Left ventricle myocardium inferior (tissue), 1 donor: ENCODE results near the gene TMEM45A. TPM values are rescaled to one million over a fixed set of nuclear protein-coding genes. Genes with fewer than 3 reads are reported as not detected.

Experiments
- DNase-seq: peaks from one replicate; pipeline ENCODE4 v3.0.0-alpha.2; 2020
- H3K27ac ChIP-seq: fragments of 200-600 bp; replicated peaks from 2 replicates; pipeline ENCODE4 v1.8.0; 2021
- H3K27me3 ChIP-seq: fragments of 200-600 bp; 2 replicates; pipeline ENCODE4 v1.8.0; 2021; ENCODE audit warnings: low read depth
- H3K36me3 ChIP-seq: fragments of 200-600 bp; 2 replicates; pipeline ENCODE4 v1.8.0; 2021
- H3K4me1 ChIP-seq: fragments of 200-600 bp; 2 replicates; pipeline ENCODE4 v1.8.0; 2021
- H3K4me3 ChIP-seq: fragments of 200-600 bp; 2 replicates; pipeline ENCODE4 v1.8.0; 2021; ENCODE audit warnings: mild to moderate bottlenecking, moderate library complexity
- H3K9me3 ChIP-seq: fragments of 200-600 bp; replicated peaks from 2 replicates; pipeline ENCODE4 v1.8.0; 2021
- intact Hi-C: fragments of 100-400 bp; cut with micrococcal nuclease; formaldehyde crosslinking; loops from one replicate; pipeline ENCODE4 v1.11.0; 2022
- total RNA-seq: library from RNA; stranded (reverse); fragmentation: NEBNext Ultra II Directional; extraction: Animal tissue kit (Norgen Biotek cat#: 25700); gene quantifications from one replicate; pipeline ENCODE4 v1.2.1, GENCODE V29; 2021
- TF ChIP-seq, protein P1 (sequence below): fragments of 200-600 bp; IDR thresholded peaks from 2 replicates; pipeline ENCODE4 v1.8.0; 2021; ENCODE audit warnings: antibody characterized with exemption, mild to moderate bottlenecking, borderline replicate concordance
- donor health status: DM: no; HTN: yes; CAD: no; lungs with severe emphysema.

The TMEM45A gene
- total RNA-seq, 1 donor from 2014 or later: 3.2 TPM

DNA sequence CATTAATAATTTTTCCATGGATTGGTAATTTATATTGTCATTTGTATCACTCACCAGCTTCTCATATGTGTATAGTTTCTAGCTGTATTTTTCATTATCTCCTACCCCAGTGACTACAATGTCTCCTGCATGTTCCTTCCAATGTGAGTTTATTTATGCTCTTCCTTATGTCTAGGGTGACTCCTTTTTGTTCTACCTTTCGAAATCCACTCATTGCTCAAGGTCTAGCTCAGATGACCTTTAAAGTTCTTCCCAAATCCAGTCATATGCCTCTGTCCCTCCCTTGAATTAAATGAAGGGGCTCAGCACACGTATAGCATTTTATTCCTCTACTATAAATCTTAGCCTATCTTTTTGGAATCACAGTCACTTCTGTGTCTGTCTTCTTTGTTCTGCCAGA is 53.0 kb downstream of the TMEM45A start:
- Histone ChIP-seq H3K27me3 (peaks cover 8% of the 10 kb centered on the region), H3K27ac (no peak overlapping the region), H3K4me3 (no peak overlapping the region), H3K4me1 (no peaks in the 10 kb centered on the region), H3K9me3 (no peaks in the 10 kb centered on the region), H3K36me3 (no peaks in the 10 kb centered on the region)
- TF ChIP-seq, protein P1, sequence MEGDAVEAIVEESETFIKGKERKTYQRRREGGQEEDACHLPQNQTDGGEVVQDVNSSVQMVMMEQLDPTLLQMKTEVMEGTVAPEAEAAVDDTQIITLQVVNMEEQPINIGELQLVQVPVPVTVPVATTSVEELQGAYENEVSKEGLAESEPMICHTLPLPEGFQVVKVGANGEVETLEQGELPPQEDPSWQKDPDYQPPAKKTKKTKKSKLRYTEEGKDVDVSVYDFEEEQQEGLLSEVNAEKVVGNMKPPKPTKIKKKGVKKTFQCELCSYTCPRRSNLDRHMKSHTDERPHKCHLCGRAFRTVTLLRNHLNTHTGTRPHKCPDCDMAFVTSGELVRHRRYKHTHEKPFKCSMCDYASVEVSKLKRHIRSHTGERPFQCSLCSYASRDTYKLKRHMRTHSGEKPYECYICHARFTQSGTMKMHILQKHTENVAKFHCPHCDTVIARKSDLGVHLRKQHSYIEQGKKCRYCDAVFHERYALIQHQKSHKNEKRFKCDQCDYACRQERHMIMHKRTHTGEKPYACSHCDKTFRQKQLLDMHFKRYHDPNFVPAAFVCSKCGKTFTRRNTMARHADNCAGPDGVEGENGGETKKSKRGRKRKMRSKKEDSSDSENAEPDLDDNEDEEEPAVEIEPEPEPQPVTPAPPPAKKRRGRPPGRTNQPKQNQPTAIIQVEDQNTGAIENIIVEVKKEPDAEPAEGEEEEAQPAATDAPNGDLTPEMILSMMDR: no peak
- DNase-seq: no peak
- intact Hi-C loops: no loop called here

- intact Hi-C loops: no loop called here
These were observed 53.8 kb downstream of the TMEM45A start for GRCh38 chr3:100546020-100546744.

GRCh38 chr3:100548053-100548452 is 55.6 kb downstream of the TMEM45A start:
- Histone ChIP-seq H3K27ac (no peak overlapping the region), H3K4me3 (no peak overlapping the region), H3K4me1 (no peaks in the 10 kb centered on the region), H3K9me3 (no peaks in the 10 kb centered on the region), H3K36me3 (no peaks in the 10 kb centered on the region), H3K27me3 (peaks cover 8% of the 10 kb centered on the region)
- intact Hi-C loops: no loop called here
- DNase-seq: no peak
- TF ChIP-seq, protein P1: no peak

More at GRCh38 chr3:100546020-100546744, 53.8 kb downstream of the TMEM45A start:
- Histone ChIP-seq H3K36me3 (no peaks in the 10 kb centered on the region), H3K27me3 (peaks cover 8% of the 10 kb centered on the region), H3K4me1 (no peaks in the 10 kb centered on the region), H3K4me3 (no peak overlapping the region), H3K27ac (no peak overlapping the region), H3K9me3 (no peaks in the 10 kb centered on the region)
- TF ChIP-seq, protein P1: no peak
- DNase-seq: no peak

DNA sequence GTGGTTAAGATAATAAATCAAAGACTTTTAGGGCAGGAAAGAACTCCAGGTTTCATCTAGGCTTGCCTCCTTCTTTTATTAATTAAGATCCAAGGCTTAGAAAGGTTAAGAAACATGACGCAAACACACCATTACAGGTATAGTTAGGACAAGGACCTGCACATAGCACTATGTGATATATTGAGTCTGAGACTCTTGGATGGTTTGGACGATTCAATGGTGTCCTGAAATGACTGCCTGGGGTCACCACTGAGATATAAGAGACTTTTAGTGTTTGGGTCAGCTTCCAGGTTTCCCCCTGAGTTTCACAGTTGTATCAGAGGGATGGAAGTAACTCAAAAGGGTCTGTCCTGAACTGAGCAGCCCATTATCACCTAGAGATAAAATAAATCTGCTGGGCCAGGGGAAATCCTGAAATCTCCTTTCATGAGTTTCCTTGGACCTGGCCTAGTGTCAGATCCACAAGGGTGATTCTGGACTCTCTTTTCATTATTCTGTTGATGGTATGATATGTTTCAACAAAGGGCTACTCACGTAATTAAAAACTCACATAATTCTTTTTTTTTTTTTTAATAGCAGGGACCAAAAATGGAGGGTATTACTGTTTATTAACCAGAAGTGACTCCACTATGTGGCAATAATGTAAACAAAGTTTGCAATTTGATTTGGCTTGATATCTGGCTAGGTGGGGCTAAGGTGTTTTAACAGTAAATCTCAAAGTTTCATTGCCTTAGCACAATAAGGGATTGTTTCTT is 61.4 kb downstream of the TMEM45A start:
- no peaks in the 10 kb centered on the region for H3K27me3 ChIP-seq
- intact Hi-C loops: no loop called here
- H3K36me3 ChIP-seq: no peaks in the 10 kb centered on the region
- no peak overlapping the region for H3K4me3 ChIP-seq
- TF ChIP-seq, protein P1: no peak
- no peaks in the 10 kb centered on the region for H3K4me1 ChIP-seq
- no peaks in the 10 kb centered on the region for H3K9me3 ChIP-seq
- DNase-seq: no peak
- no peak overlapping the region for H3K27ac ChIP-seq

DNA sequence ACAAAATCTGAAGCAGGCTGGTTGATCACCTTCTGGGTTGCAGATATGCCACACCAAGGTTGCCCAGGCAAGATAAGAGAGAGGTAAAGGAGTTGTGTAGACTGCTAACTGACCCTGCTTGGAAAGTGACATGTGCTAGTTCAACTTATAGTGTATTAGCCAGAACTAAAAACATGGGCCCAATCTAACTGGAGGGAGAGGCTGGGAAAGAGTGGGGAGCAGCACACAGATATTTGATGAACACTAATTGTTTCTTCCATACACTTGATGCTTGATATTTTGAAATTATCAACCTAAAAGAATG is 61.9 kb downstream of the TMEM45A start:
- no peaks in the 10 kb centered on the region for H3K4me1 ChIP-seq
- TF ChIP-seq, protein P1: no peak
- DNase-seq: no peak
- no peaks in the 10 kb centered on the region for H3K27me3 ChIP-seq
- H3K36me3 ChIP-seq: no peaks in the 10 kb centered on the region
- no peaks in the 10 kb centered on the region for H3K9me3 ChIP-seq
- intact Hi-C loops: no loop called here
- H3K27ac ChIP-seq: no peak overlapping the region
- H3K4me3 ChIP-seq: no peak overlapping the region
